HEK293 (cell line): Measurements from ENCODE around the gene DPP9.

Experiments used
- CTCF ChIP-seq: fragments of 450-650 bp; formaldehyde crosslinking; IDR thresholded peaks from 2 replicates; pipeline ENCODE4 v1.5.1; 2016; ENCODE audit warnings: missing biosample characterization, missing genetic modification characterization
- HOXD13 ChIP-seq: sonication (generic); formaldehyde crosslinking; IDR thresholded peaks from 2 replicates; pipeline ENCODE4 v1.8.0; 2022; ENCODE audit warnings: missing genetic modification reagents, borderline replicate concordance
- RBAK ChIP-seq: fragments of 450-650 bp; formaldehyde crosslinking; IDR thresholded peaks from 2 replicates; pipeline ENCODE4 v1.5.1; 2016; ENCODE audit warnings: missing biosample characterization, missing genetic modification characterization
- SCRT2 ChIP-seq: fragments of 450-650 bp; formaldehyde crosslinking; IDR thresholded peaks from 2 replicates; pipeline ENCODE4 v1.5.1; 2016; ENCODE audit warnings: missing biosample characterization, missing genetic modification characterization
- SETDB1 ChIP-seq: IDR thresholded peaks from one replicate; pipeline ENCODE4 v1.6.1; 2017; ENCODE audit warnings: mild to moderate bottlenecking, low read length, moderate library complexity, mixed read lengths; ENCODE audit not compliant: insufficient read length
- YY2 ChIP-seq: fragments of 450-650 bp; formaldehyde crosslinking; IDR thresholded peaks from 2 replicates; pipeline ENCODE4 v1.5.1; 2016; ENCODE audit warnings: missing biosample characterization, missing genetic modification characterization
- ZBTB11 ChIP-seq: fragments of 450-650 bp; formaldehyde crosslinking; conservative IDR thresholded peaks from 2 replicates; pipeline ENCODE4 v1.5.1; 2016; ENCODE audit warnings: low read depth, missing biosample characterization, missing genetic modification characterization
- ZBTB48 ChIP-seq: fragments of 450-650 bp; formaldehyde crosslinking; IDR thresholded peaks from 2 replicates; pipeline ENCODE4 v1.5.1; 2016; ENCODE audit warnings: missing biosample characterization, missing genetic modification characterization
- ZFP37 ChIP-seq: fragments of 450-650 bp; formaldehyde crosslinking; IDR thresholded peaks from 2 replicates; pipeline ENCODE4 v1.5.1; 2016; ENCODE audit warnings: missing biosample characterization, missing genetic modification characterization
- ZNF132 ChIP-seq: fragments of 450-650 bp; formaldehyde crosslinking; IDR thresholded peaks from 2 replicates; pipeline ENCODE4 v1.5.1; 2017; ENCODE audit warnings: missing biosample characterization, missing genetic modification characterization, borderline replicate concordance
- ZNF133 ChIP-seq: fragments of 450-650 bp; formaldehyde crosslinking; IDR thresholded peaks from 2 replicates; pipeline ENCODE4 v1.5.1; 2016; ENCODE audit warnings: missing biosample characterization, missing genetic modification characterization
- ZNF138 ChIP-seq: fragments of 450-650 bp; formaldehyde crosslinking; IDR thresholded peaks from 2 replicates; pipeline ENCODE4 v1.5.1; 2016; ENCODE audit warnings: missing biosample characterization, missing genetic modification characterization, borderline replicate concordance
- ZNF155 ChIP-seq: fragments of 450-650 bp; formaldehyde crosslinking; IDR thresholded peaks from 2 replicates; pipeline ENCODE4 v1.5.1; 2016; ENCODE audit warnings: missing biosample characterization, missing genetic modification characterization
- ZNF202 ChIP-seq: fragments of 450-650 bp; formaldehyde crosslinking; IDR thresholded peaks from 2 replicates; pipeline ENCODE4 v1.5.1; 2016; ENCODE audit warnings: missing biosample characterization, missing genetic modification characterization, borderline replicate concordance
- ZNF221 ChIP-seq: fragments of 450-650 bp; formaldehyde crosslinking; IDR thresholded peaks from 2 replicates; pipeline ENCODE4 v1.5.1; 2017; ENCODE audit warnings: missing biosample characterization, missing genetic modification characterization, borderline replicate concordance
- ZNF239 ChIP-seq: fragments of 450-650 bp; formaldehyde crosslinking; IDR thresholded peaks from 2 replicates; pipeline ENCODE4 v1.5.1; 2016; ENCODE audit warnings: missing biosample characterization, missing genetic modification characterization
- ZNF248 ChIP-seq: fragments of 450-650 bp; formaldehyde crosslinking; IDR thresholded peaks from 2 replicates; pipeline ENCODE4 v1.5.1; 2017; ENCODE audit warnings: missing biosample characterization, missing genetic modification characterization
- ZNF266 ChIP-seq: fragments of 450-650 bp; formaldehyde crosslinking; IDR thresholded peaks from 2 replicates; pipeline ENCODE4 v1.5.1; 2016; ENCODE audit warnings: missing biosample characterization, missing genetic modification characterization, low read depth
- ZNF292 ChIP-seq: fragments of 450-650 bp; formaldehyde crosslinking; IDR thresholded peaks from 2 replicates; pipeline ENCODE4 v1.5.1; 2016; ENCODE audit warnings: low read depth, missing biosample characterization, missing genetic modification characterization, borderline replicate concordance
- ZNF530 ChIP-seq: fragments of 450-650 bp; formaldehyde crosslinking; IDR thresholded peaks from 2 replicates; pipeline ENCODE4 v1.5.1; 2016; ENCODE audit warnings: low read depth, missing biosample characterization, missing genetic modification characterization
- ZNF677 ChIP-seq: fragments of 450-650 bp; IDR thresholded peaks from 2 replicates; pipeline ENCODE4 v1.5.0; 2018; ENCODE audit warnings: missing biosample characterization, mild to moderate bottlenecking, missing genetic modification characterization, moderate library complexity
- ZNF747 ChIP-seq: fragments of 450-650 bp; formaldehyde crosslinking; IDR thresholded peaks from 2 replicates; pipeline ENCODE4 v1.5.1; 2016; ENCODE audit warnings: missing biosample characterization, missing genetic modification characterization
- ZNF830 ChIP-seq: fragments of 450-650 bp; IDR thresholded peaks from 2 replicates; pipeline ENCODE4 v1.5.0; 2018; ENCODE audit warnings: missing biosample characterization, missing genetic modification characterization, low read depth, mild to moderate bottlenecking, moderate library complexity
- ZNF843 ChIP-seq: fragments of 450-650 bp; formaldehyde crosslinking; IDR thresholded peaks from 2 replicates; pipeline ENCODE4 v1.5.1; 2016; ENCODE audit warnings: missing biosample characterization, missing genetic modification characterization
- ZSCAN23 ChIP-seq: fragments of 450-650 bp; formaldehyde crosslinking; IDR thresholded peaks from 2 replicates; pipeline ENCODE4 v1.5.1; 2016; ENCODE audit warnings: missing biosample characterization, missing genetic modification characterization
- TF ChIP-seq, protein P1 (sequence below): fragments of 450-650 bp; formaldehyde crosslinking; IDR thresholded peaks from 2 replicates; pipeline ENCODE4 v1.5.1; 2016; ENCODE audit warnings: missing biosample characterization, missing genetic modification characterization
- TF ChIP-seq, protein P2 (sequence below): fragments of 450-650 bp; IDR thresholded peaks from 2 replicates; pipeline ENCODE4 v1.5.1; 2018; ENCODE audit warnings: missing biosample characterization, missing genetic modification characterization
- TF ChIP-seq, protein P3 (sequence below): fragments of 450-650 bp; formaldehyde crosslinking; IDR thresholded peaks from 2 replicates; pipeline ENCODE4 v1.5.1; 2017; ENCODE audit warnings: missing biosample characterization, mild to moderate bottlenecking, missing genetic modification characterization, moderate library complexity

The DPP9 gene

GRCh38 chr19:4759388-4760284, 36.0 kb upstream of the DPP9 start (continued):
- TF ChIP-seq, protein P1, sequence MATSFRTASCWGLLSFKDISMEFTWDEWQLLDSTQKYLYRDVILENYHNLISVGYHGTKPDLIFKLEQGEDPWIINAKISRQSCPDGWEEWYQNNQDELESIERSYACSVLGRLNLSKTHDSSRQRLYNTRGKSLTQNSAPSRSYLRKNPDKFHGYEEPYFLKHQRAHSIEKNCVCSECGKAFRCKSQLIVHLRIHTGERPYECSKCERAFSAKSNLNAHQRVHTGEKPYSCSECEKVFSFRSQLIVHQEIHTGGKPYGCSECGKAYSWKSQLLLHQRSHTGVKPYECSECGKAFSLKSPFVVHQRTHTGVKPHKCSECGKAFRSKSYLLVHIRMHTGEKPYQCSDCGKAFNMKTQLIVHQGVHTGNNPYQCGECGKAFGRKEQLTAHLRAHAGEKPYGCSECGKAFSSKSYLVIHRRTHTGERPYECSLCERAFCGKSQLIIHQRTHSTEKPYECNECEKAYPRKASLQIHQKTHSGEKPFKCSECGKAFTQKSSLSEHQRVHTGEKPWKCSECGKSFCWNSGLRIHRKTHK (tag by site-specific recombination), result no peak
- no peak for TF ChIP-seq ZBTB11
- TF ChIP-seq ZNF239, result no peak
- TF ChIP-seq ZNF202 (tag by site-specific recombination), result no peak
- no peak for TF ChIP-seq SETDB1
- no peak for TF ChIP-seq ZNF292 (tag by site-specific recombination)
- peak; percentile 100 for TF ChIP-seq SCRT2 (tag by site-specific recombination)
- TF ChIP-seq, protein P2, sequence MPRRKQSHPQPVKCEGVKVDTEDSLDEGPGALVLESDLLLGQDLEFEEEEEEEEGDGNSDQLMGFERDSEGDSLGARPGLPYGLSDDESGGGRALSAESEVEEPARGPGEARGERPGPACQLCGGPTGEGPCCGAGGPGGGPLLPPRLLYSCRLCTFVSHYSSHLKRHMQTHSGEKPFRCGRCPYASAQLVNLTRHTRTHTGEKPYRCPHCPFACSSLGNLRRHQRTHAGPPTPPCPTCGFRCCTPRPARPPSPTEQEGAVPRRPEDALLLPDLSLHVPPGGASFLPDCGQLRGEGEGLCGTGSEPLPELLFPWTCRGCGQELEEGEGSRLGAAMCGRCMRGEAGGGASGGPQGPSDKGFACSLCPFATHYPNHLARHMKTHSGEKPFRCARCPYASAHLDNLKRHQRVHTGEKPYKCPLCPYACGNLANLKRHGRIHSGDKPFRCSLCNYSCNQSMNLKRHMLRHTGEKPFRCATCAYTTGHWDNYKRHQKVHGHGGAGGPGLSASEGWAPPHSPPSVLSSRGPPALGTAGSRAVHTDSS (tag by site-specific recombination), result no peak
- TF ChIP-seq HOXD13, result no peak
- TF ChIP-seq ZNF677 (tag by site-specific recombination), result no peak
- no peak for TF ChIP-seq ZNF138 (tag by site-specific recombination)
- TF ChIP-seq CTCF, result no peak
- TF ChIP-seq ZNF155, result no peak
- no peak for TF ChIP-seq ZNF747 (tag by site-specific recombination)
- no peak for TF ChIP-seq ZFP37
- TF ChIP-seq ZNF133 (tag by site-specific recombination), result no peak
- no peak for TF ChIP-seq RBAK (tag by site-specific recombination)
- TF ChIP-seq ZNF530, result no peak
- TF ChIP-seq ZSCAN23 (tag by site-specific recombination), result no peak
- TF ChIP-seq, protein P3, sequence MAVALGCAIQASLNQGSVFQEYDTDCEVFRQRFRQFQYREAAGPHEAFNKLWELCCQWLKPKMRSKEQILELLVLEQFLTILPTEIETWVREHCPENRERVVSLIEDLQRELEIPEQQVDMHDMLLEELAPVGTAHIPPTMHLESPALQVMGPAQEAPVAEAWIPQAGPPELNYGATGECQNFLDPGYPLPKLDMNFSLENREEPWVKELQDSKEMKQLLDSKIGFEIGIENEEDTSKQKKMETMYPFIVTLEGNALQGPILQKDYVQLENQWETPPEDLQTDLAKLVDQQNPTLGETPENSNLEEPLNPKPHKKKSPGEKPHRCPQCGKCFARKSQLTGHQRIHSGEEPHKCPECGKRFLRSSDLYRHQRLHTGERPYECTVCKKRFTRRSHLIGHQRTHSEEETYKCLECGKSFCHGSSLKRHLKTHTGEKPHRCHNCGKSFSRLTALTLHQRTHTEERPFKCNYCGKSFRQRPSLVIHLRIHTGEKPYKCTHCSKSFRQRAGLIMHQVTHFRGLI (tag by site-specific recombination), result no peak
- no peak for TF ChIP-seq ZNF843
- TF ChIP-seq ZNF248 (tag by site-specific recombination), result no peak
- TF ChIP-seq YY2 (tag by site-specific recombination), result no peak
- TF ChIP-seq ZNF830, result no peak
- TF ChIP-seq ZNF266, result no peak
- no peak for TF ChIP-seq ZNF221
- TF ChIP-seq ZBTB48 (tag by site-specific recombination), result no peak
- no peak for TF ChIP-seq ZNF132 (tag by site-specific recombination)
